Measurements from ENCODE around the gene PLCB2. TPM values are rescaled to one million over a fixed set of nuclear protein-coding genes. Genes with fewer than 3 reads are reported as not detected.
A peak's percentile ranks its signal among the peaks of the same experiment; 100 is the strongest.

The PLCB2 gene
- total and polyA plus RNA-seq, 4 experiments from 2014 or later: 22.6 to 219 (median 124) TPM

DNA sequence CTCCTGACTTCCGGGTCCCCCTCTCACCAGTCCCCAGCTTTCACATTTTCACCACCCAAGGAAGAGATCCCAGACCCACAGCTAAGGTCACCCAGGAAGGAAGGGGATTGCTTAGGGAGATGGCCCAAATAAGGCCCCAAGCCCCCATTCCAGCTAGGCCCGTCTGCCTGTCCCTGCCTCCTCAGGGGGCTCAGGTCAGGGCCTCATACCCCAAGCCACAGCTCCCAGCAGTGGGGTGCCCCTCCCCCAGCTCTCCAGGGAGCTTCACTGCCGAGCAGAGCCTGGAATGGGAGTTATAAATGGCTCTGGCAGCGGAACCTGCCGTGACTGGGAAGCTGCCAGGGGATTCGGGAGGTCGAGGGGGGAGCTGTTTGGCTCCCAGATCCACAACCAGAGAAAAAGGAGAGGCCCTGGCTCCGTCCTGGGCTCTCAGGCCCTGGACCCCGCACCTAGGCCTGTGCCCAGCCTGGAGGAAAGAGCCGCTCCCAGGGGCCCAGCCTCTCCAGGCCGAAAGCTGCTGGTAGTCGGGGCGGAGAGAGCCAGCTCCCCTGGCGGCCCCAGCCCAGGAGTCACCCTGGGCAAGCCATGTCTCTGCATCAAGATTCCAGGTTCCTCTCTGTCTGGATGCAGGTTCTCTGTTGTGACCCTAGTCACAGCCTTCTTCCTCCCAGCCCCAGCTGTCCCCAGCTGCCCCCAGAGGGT, 32.5 kb upstream of the PLCB2 start:
- Mint-ChIP-seq H3K9me3 (no peaks in the 10 kb centered on the region), H3K27me3 (peaks cover 0 to 2% of the 10 kb centered on the region in 2 donors), H3K4me3 (no peak overlapping the region), H3K36me3 (no peaks in the 10 kb centered on the region), H3K4me1 (peaks cover 4 to 7% (median 5%) of the 10 kb centered on the region in 4 donors), H3K27ac (no peak overlapping the region)
- Histone ChIP-seq H3K9me3 (ENCODE audit: control insufficient read depth in 1 of 2, low read length in 2 of 2) (no peaks in the 10 kb centered on the region), H3K36me3 (ENCODE audit: insufficient read depth, low read length) (no peaks in the 10 kb centered on the region), H3K4me3 (ENCODE audit: low read length in 2 of 2) (no peak overlapping the region), H3K27ac (ENCODE audit: low read depth, low read length) (no peak overlapping the region), H3K27me3 (ENCODE audit: insufficient read depth, low read length) (no peaks in the 10 kb centered on the region), H3K4me1 (ENCODE audit: insufficient read depth, low read length) (peaks cover 14% of the 10 kb centered on the region)
- ChIA-PET POLR2A (ENCODE audit: partially characterized antibody) (interaction anchor here (1.3 kb wide), 1 partner anchor 33 kb away, joined by 3 read pairs; no protein-coding TSS in a partner anchor), CTCF (ENCODE audit: partially characterized antibody) (interaction anchor here (0.7 to 21.4 kb wide), 11 partner anchors 13 to 303 kb away, joined by 3 to 634 read pairs (median 12); partner anchors contain the start of genes DISP2, INAFM2 and PLCB2)
- intact Hi-C loops (cut with micrococcal nuclease): no loop called here
- DNase-seq: no peak

GRCh38 chr15:40339621-40339945, 31.8 kb upstream of the PLCB2 start:
- Mint-ChIP-seq H3K4me1 (peaks cover 3 to 5% (median 5%) of the 10 kb centered on the region in 4 donors), H3K27me3 (peaks cover 0 to 2% of the 10 kb centered on the region in 2 donors)

DNA sequence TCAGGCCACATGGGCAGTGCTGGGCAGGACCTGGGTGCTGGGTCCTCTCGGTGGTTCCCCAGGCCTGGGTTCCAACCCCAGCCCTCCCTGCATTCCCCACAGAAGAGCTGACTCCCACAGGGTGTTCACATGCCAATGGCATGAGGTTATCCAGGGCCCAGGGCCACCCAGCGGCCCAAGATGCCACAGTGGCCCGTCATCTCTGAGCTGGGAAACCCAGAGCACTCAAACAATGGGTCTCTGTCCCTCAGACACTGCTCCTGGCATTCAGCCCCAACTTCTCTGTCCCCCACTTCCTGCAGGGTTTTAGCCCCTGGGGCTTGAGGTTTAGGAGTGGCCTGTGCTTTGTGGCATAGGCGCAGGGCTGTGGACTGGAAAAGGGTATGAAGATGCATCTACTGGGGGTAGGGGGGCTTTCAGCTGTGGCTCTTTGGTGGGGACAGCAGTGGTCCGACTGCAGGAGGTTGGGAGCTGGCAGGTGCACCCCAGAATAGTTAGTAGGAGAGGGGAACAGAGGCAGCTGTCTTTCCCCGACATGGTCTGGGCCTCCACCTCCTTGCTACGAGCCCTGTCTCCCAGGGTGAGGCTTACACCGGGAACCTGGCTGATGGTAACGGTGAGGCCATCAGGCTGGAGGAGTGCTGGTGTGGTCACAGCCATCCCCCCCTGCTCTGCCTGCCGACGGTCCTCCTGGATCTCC, 31.3 kb upstream of the PLCB2 start:
- Histone ChIP-seq H3K4me3 (ENCODE audit: low read length in 2 of 2) (no peak overlapping the region), H3K27ac (ENCODE audit: low read depth, low read length) (no peak overlapping the region), H3K36me3 (ENCODE audit: insufficient read depth, low read length) (no peaks in the 10 kb centered on the region), H3K4me1 (ENCODE audit: insufficient read depth, low read length) (peaks cover 13% of the 10 kb centered on the region), H3K27me3 (ENCODE audit: insufficient read depth, low read length) (no peaks in the 10 kb centered on the region), H3K9me3 (ENCODE audit: control insufficient read depth in 1 of 2, low read length in 2 of 2) (no peaks in the 10 kb centered on the region)
- ChIA-PET POLR2A (ENCODE audit: partially characterized antibody) (interaction anchor here (1.0 to 4.2 kb wide), 2 partner anchors 30 to 60 kb away, joined by 5 to 32 read pairs; partner anchors contain the start of gene PLCB2), CTCF (ENCODE audit: partially characterized antibody) (interaction anchor here (0.9 to 21.4 kb wide), 19 partner anchors 12 to 551 kb away, joined by 3 to 634 read pairs (median 8); partner anchors contain the start of genes ANKRD63, INAFM2, KNSTRN and PLCB2)
- intact Hi-C loops (cut with micrococcal nuclease): loop anchor here (1.0 to 5.0 kb wide), 4 partner anchors 18 to 122 kb away; partner anchors contain the start of gene PLCB2
- Mint-ChIP-seq H3K36me3 (no peaks in the 10 kb centered on the region), H3K27ac (no peak overlapping the region), H3K4me3 (no peak overlapping the region), H3K27me3 (peaks cover 0 to 2% of the 10 kb centered on the region in 2 donors), H3K9me3 (no peaks in the 10 kb centered on the region), H3K4me1 (peaks cover 4 to 10% (median 7%) of the 10 kb centered on the region in 4 donors)
- DNase-seq: no peak

More at GRCh38 chr15:40339621-40339945, 31.8 kb upstream of the PLCB2 start:
- Mint-ChIP-seq H3K27ac (no peak overlapping the region), H3K36me3 (no peaks in the 10 kb centered on the region), H3K9me3 (no peaks in the 10 kb centered on the region), H3K4me3 (no peak overlapping the region)
- Histone ChIP-seq H3K36me3 (ENCODE audit: insufficient read depth, low read length) (no peaks in the 10 kb centered on the region), H3K4me1 (ENCODE audit: insufficient read depth, low read length) (peaks cover 13% of the 10 kb centered on the region), H3K9me3 (ENCODE audit: control insufficient read depth in 1 of 2, low read length in 2 of 2) (no peaks in the 10 kb centered on the region), H3K4me3 (ENCODE audit: low read length in 2 of 2) (no peak overlapping the region), H3K27ac (ENCODE audit: low read depth, low read length) (no peak overlapping the region), H3K27me3 (ENCODE audit: insufficient read depth, low read length) (no peaks in the 10 kb centered on the region)
- no peak for DNase-seq
- intact Hi-C loops (cut with micrococcal nuclease): loop anchor here (5.0 kb wide), 1 partner anchor 122 kb away; no protein-coding TSS in a partner anchor
- ChIA-PET CTCF (ENCODE audit: partially characterized antibody) (interaction anchor here (0.7 to 21.4 kb wide), 13 partner anchors 13 to 302 kb away, joined by 3 to 634 read pairs (median 12); partner anchors contain the start of genes ANKRD63, INAFM2 and PLCB2), POLR2A (ENCODE audit: partially characterized antibody) (interaction anchor here (4.2 kb wide), 1 partner anchor 30 kb away, joined by 32 read pairs; the partner anchor contains the start of gene PLCB2)

- H3K27me3 ChIP-seq (ENCODE audit: insufficient read depth, low read length): no peaks in the 10 kb centered on the region
- H3K4me3 Mint-ChIP-seq: peak overlapping the region in 1 of 8 donors; percentile 46
- DNase-seq: peak; percentile 69 to 72 (median 71)
- ChIA-PET CTCF (ENCODE audit: partially characterized antibody) (interaction anchor here (0.6 to 21.4 kb wide), 34 partner anchors 8 to 550 kb away, joined by 3 to 634 read pairs (median 6); partner anchors contain the start of genes ANKRD63, BAHD1, INAFM2 and KNSTRN), POLR2A (ENCODE audit: partially characterized antibody) (interaction anchor here (0.6 to 4.2 kb wide), 8 partner anchors 12 to 332 kb away, joined by 3 to 32 read pairs (median 4); partner anchors contain the start of genes INAFM2 and PLCB2)
- no peak overlapping the region for H3K27ac ChIP-seq (ENCODE audit: low read depth, low read length)
- H3K27me3 Mint-ChIP-seq: peaks cover 0 to 2% of the 10 kb centered on the region in 2 donors
- peaks cover 15% of the 10 kb centered on the region for H3K4me1 ChIP-seq (ENCODE audit: insufficient read depth, low read length)
- intact Hi-C loops (cut with micrococcal nuclease): loop anchor here (1.0 to 5.0 kb wide), 4 partner anchors 17 to 121 kb away; partner anchors contain the start of gene PLCB2
- H3K4me3 ChIP-seq (ENCODE audit: low read length in 2 of 2): no peak overlapping the region
- no peaks in the 10 kb centered on the region for H3K9me3 Mint-ChIP-seq
- no peaks in the 10 kb centered on the region for H3K9me3 ChIP-seq (ENCODE audit: control insufficient read depth in 1 of 2, low read length in 2 of 2)
- H3K4me1 Mint-ChIP-seq: peaks cover 7 to 16% (median 9%) of the 10 kb centered on the region in 4 donors
- H3K36me3 Mint-ChIP-seq: no peaks in the 10 kb centered on the region
- no peaks in the 10 kb centered on the region for H3K36me3 ChIP-seq (ENCODE audit: insufficient read depth, low read length)
- no peak overlapping the region for H3K27ac Mint-ChIP-seq
These were observed 30.4 kb upstream of the PLCB2 start for GRCh38 chr15:40338041-40338657.

GRCh38 chr15:40337597-40337996, 29.9 kb upstream of the PLCB2 start:
- no peak overlapping the region for H3K27ac Mint-ChIP-seq
- ChIA-PET CTCF (ENCODE audit: partially characterized antibody) (interaction anchor here (0.6 to 21.4 kb wide), 31 partner anchors 9 to 549 kb away, joined by 3 to 634 read pairs (median 6); partner anchors contain the start of genes ANKRD63, BAHD1, INAFM2 and KNSTRN), POLR2A (ENCODE audit: partially characterized antibody) (interaction anchor here (0.7 to 4.2 kb wide), 8 partner anchors 13 to 84 kb away, joined by 3 to 32 read pairs (median 4); partner anchors contain the start of genes INAFM2 and PLCB2)
- no peak overlapping the region for H3K4me3 Mint-ChIP-seq
- DNase-seq: no peak
- no peaks in the 10 kb centered on the region for H3K36me3 Mint-ChIP-seq
- no peak overlapping the region for H3K4me3 ChIP-seq (ENCODE audit: low read length in 2 of 2)
- no peaks in the 10 kb centered on the region for H3K9me3 ChIP-seq (ENCODE audit: control insufficient read depth in 1 of 2, low read length in 2 of 2)
- H3K27me3 ChIP-seq (ENCODE audit: insufficient read depth, low read length): no peaks in the 10 kb centered on the region
- H3K27me3 Mint-ChIP-seq: peaks cover 0 to 2% of the 10 kb centered on the region in 2 donors
- H3K27ac ChIP-seq (ENCODE audit: low read depth, low read length): no peak overlapping the region
- intact Hi-C loops (cut with micrococcal nuclease): loop anchor here (5.0 kb wide), 1 partner anchor 120 kb away; no protein-coding TSS in a partner anchor
- peaks cover 7 to 16% (median 9%) of the 10 kb centered on the region in 4 donors for H3K4me1 Mint-ChIP-seq
- H3K36me3 ChIP-seq (ENCODE audit: insufficient read depth, low read length): no peaks in the 10 kb centered on the region
- no peaks in the 10 kb centered on the region for H3K9me3 Mint-ChIP-seq
- H3K4me1 ChIP-seq (ENCODE audit: insufficient read depth, low read length): peaks cover 15% of the 10 kb centered on the region

- Histone ChIP-seq H3K4me1 (ENCODE audit: insufficient read depth, low read length) (peaks cover 15% of the 10 kb centered on the region), H3K4me3 (ENCODE audit: low read length in 2 of 2) (no peak overlapping the region), H3K9me3 (ENCODE audit: control insufficient read depth in 1 of 2, low read length in 2 of 2) (no peaks in the 10 kb centered on the region), H3K27ac (ENCODE audit: low read depth, low read length) (no peak overlapping the region), H3K36me3 (ENCODE audit: insufficient read depth, low read length) (no peaks in the 10 kb centered on the region), H3K27me3 (ENCODE audit: insufficient read depth, low read length) (no peaks in the 10 kb centered on the region)
- ChIA-PET CTCF (ENCODE audit: partially characterized antibody) (interaction anchor here (1.4 to 21.4 kb wide), 18 partner anchors 8 to 293 kb away, joined by 3 to 634 read pairs (median 10); partner anchors contain the start of genes ANKRD63, INAFM2 and PLCB2), POLR2A (ENCODE audit: partially characterized antibody) (interaction anchor here (0.9 to 4.2 kb wide), 3 partner anchors 17 to 36 kb away, joined by 3 to 32 read pairs (median 4); partner anchors contain the start of gene PLCB2)
- DNase-seq: no peak
- H3K4me3 Mint-ChIP-seq: no peak overlapping the region
- peaks cover 7 to 16% (median 9%) of the 10 kb centered on the region in 4 donors for H3K4me1 Mint-ChIP-seq
- peaks cover 0 to 2% of the 10 kb centered on the region in 2 donors for H3K27me3 Mint-ChIP-seq
- H3K36me3 Mint-ChIP-seq: no peaks in the 10 kb centered on the region
- H3K9me3 Mint-ChIP-seq: no peaks in the 10 kb centered on the region
- H3K27ac Mint-ChIP-seq: peak overlapping the region in 1 of 7 donors; percentile 47
- intact Hi-C loops (cut with micrococcal nuclease): loop anchor here (5.0 kb wide), 1 partner anchor 119 kb away; no protein-coding TSS in a partner anchor
These were observed 29.0 kb upstream of the PLCB2 start for GRCh38 chr15:40336744-40337122.

All from CD4-positive, alpha-beta memory T cell (primary cell).